Motor neuron (in vitro differentiated cells): Measurements from ENCODE around the gene KIDINS220. TPM values are rescaled to one million over a fixed set of nuclear protein-coding genes. Genes with fewer than 3 reads are reported as not detected.

ENCODE experiments used
- ATAC-seq, 8 experiments: fragments of 200-7000 bp; cut with Tn5 transposase; replicated peaks in 6 of 8; 2 replicates each; pipeline ENCODE4 v1.8.0; 2021; ENCODE audit warnings: mild to moderate bottlenecking in 8 of 8, moderate library complexity in 8 of 8
- H3K27ac ChIP-seq, 2 donors: fragments of 250-450 bp; sonication (Bioruptor Pico); 2 replicates each; pipeline ENCODE4 v1.9.0; 2021; ENCODE audit warnings: antibody characterized with exemption in 2 of 2, mild to moderate bottlenecking in 2 of 2, moderate library complexity in 1 of 2
- H3K4me1 ChIP-seq, 2 donors: fragments of 250-450 bp; sonication (Bioruptor Pico); replicated peaks in 1 of 2; 2 replicates each; pipeline ENCODE4 v1.6.1; 2021; ENCODE audit warnings: antibody characterized with exemption in 2 of 2, mild to moderate bottlenecking in 2 of 2, moderate library complexity in 1 of 2
- H3K4me3 ChIP-seq, 5 donors: fragments of 250-450 bp; sonication (Bioruptor Pico); 2 replicates each; pipeline ENCODE4 v1.9.0; 2021; ENCODE audit warnings: antibody characterized with exemption in 5 of 5, mild to moderate bottlenecking in 5 of 5, moderate library complexity in 4 of 5
- WGBS, 10 experiments: fragments of 450-650 bp; shearing (Covaris generic); methylation state at CpG; one replicate each; pipeline ENCODE4 v1.0.0; 2022; 5-methylcytosine and 5-hydroxymethylcytosine counted together
- in situ Hi-C, 9 experiments: fragments of 400-800 bp; cut with MboI; loops; one replicate each; pipeline ENCODE4 v1.15.0; 2021; ENCODE audit warnings: low sequenced_read_pairs in 9 of 9, low pct_unique_long_range_greater_than_20kb in 2 of 9; ENCODE audit not compliant: unreplicated experiment in 9 of 9
- total RNA-seq, 8 experiments: library from RNA; unstranded; fragments of 300-600 nt; gene quantifications; 2 replicates each; pipeline versions ENCODE4 v1.2.3 to v1.2.4, GENCODE V29; 2022

KIDINS220 gene
- total RNA-seq, 8 experiments from 2014 or later: 33.3 to 202 (median 147) TPM

- 61 to 100% (median 87%) methylated on average over 3 to 10 of the region's 10 CpGs for WGBS, 10 experiments
- no peak for ATAC-seq
- H3K27ac ChIP-seq: no peak overlapping the region
- in situ Hi-C loops: loop anchor here in 2 of 9 experiments (25.0 kb wide), 1 partner anchor 274 kb away; no protein-coding TSS in a partner anchor
- no peaks in the 10 kb centered on the region for H3K4me1 ChIP-seq
- H3K4me3 ChIP-seq: no peak overlapping the region
These were observed 26.0 kb upstream of the KIDINS220 start for GRCh38 chr2:8863331-8863953.

DNA sequence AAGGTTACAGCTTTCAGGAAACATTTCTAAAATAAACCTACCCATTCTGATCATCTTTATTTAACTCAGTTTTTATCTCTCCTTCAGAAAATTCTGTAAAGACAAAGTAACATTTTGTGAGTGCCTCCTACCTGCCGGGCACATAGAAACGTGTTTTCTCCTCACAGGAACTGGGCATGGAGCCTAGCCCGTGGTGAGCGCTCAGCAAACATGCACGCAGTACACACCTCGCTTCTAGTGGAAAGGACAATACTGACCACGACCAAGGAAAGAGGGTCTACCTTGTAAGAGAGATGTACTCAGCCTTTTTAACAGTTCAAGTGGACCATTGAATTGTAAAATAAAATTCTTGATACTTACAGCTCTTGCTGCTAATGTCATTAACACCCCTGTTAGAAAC, 24.8 kb upstream of the KIDINS220 start:
- in situ Hi-C loops: loop anchor here in 2 of 9 experiments (25.0 kb wide), 1 partner anchor 275 kb away; no protein-coding TSS in a partner anchor

GRCh38 chr2:8861797-8862196, 24.4 kb upstream of the KIDINS220 start:
- 86 to 100% (median 100%) methylated on average over 1 of the region's 1 CpG; no CpG with 5 or more reads in 1 of the 10 experiments for WGBS, 10 experiments
- Histone ChIP-seq H3K4me1 (no peaks in the 10 kb centered on the region), H3K27ac (no peak overlapping the region), H3K4me3 (no peak overlapping the region)
- no peak for ATAC-seq
- in situ Hi-C loops: loop anchor here in 2 of 9 experiments (25.0 kb wide), 1 partner anchor 276 kb away; no protein-coding TSS in a partner anchor

More for the DNA sequence above, 24.8 kb upstream of the KIDINS220 start:
- no peaks in the 10 kb centered on the region for H3K4me1 ChIP-seq
- 83 to 100% (median 87%) methylated on average over 2 to 7 of the region's 7 CpGs; no CpG with 5 or more reads in 1 of the 10 experiments for WGBS, 10 experiments
- no peak overlapping the region for H3K27ac ChIP-seq
- no peak for ATAC-seq
- H3K4me3 ChIP-seq: no peak overlapping the region

GRCh38 chr2:8860239-8860638, 22.8 kb upstream of the KIDINS220 start:
- in situ Hi-C loops: loop anchor here in 2 of 9 experiments (25.0 kb wide), 1 partner anchor 277 kb away; no protein-coding TSS in a partner anchor
- WGBS, 10 experiments: 14 to 100% (median 80%) methylated on average over 1 to 2 of the region's 2 CpGs; no CpG with 5 or more reads in 1 of the 10 experiments
- H3K4me3 ChIP-seq: no peak overlapping the region
- ATAC-seq: no peak
- no peak overlapping the region for H3K27ac ChIP-seq
- peaks cover under 1 to 2% of the 10 kb centered on the region in 2 donors for H3K4me1 ChIP-seq

GRCh38 chr2:8858910-8859309, 21.5 kb upstream of the KIDINS220 start:
- in situ Hi-C loops: loop anchor here in 2 of 9 experiments (25.0 kb wide), 1 partner anchor 278 kb away; no protein-coding TSS in a partner anchor
- H3K4me1 ChIP-seq: peaks cover 6 to 15% of the 10 kb centered on the region in 2 donors
- H3K4me3 ChIP-seq: no peak overlapping the region
- no peak overlapping the region for H3K27ac ChIP-seq
- WGBS, 10 experiments: 11 to 100% (median 90%) methylated on average over 1 of the region's 1 CpG; no CpG with 5 or more reads in 4 of the 10 experiments
- peak in 2 of 8 experiments; percentile 60 to 70 for ATAC-seq

- WGBS, 10 experiments: 8 to 100% (median 78%) methylated on average over 1 to 5 of the region's 7 CpGs; no CpG with 5 or more reads in 4 of the 10 experiments
- H3K4me3 ChIP-seq: no peak overlapping the region
- ATAC-seq: peak in 2 of 8 experiments; percentile 76 to 85
- H3K4me1 ChIP-seq: peaks cover 6 to 16% of the 10 kb centered on the region in 2 donors
- no peak overlapping the region for H3K27ac ChIP-seq
- in situ Hi-C loops: loop anchor here in 2 of 9 experiments (25.0 kb wide), 1 partner anchor 279 kb away; no protein-coding TSS in a partner anchor
These were observed 20.9 kb upstream of the KIDINS220 start for GRCh38 chr2:8858264-8858663.

DNA sequence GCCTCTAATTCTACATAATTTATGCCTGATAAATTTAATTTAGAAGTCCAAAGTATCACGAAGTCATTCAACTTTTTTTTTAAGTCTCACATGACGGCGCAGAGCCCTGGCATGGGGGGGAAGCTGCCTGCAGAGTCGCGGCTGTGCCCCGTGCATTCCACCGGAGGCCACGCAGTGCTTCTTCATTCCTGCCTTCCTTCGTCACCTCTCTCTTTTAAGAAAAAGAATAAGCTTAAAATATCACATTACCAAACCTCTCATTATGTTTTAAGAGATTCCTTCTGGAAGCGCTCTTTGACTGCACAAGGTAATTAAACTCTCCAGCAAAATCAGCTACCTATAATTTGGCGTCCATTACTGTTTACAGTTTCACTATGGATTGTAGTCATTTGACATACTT, 20.3 kb upstream of the KIDINS220 start:
- H3K27ac ChIP-seq: no peak overlapping the region
- no peak for ATAC-seq
- peaks cover 6 to 16% of the 10 kb centered on the region in 2 donors for H3K4me1 ChIP-seq
- 66 to 97% (median 85%) methylated on average over 1 to 11 of the region's 11 CpGs for WGBS, 10 experiments
- no peak overlapping the region for H3K4me3 ChIP-seq
- in situ Hi-C loops: loop anchor here in 2 of 9 experiments (25.0 kb wide), 1 partner anchor 280 kb away; no protein-coding TSS in a partner anchor

DNA sequence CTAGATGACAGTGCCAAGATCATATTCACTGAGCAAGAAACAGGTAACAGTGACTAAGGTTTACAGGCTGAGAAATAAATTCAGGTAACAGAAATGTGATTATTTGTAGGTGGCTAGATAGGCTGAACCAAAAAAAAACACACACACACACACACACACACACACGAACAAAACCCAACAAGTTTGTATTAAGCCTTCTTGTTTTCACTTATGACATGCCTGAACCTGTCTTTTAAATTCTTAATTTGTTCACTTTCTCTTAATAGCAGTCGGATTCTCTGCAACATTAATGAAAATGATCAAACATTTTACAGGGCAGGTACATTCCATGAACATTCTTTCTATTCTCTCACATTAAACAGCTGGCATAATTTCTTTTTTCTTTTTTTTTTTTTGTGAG, 18.8 kb upstream of the KIDINS220 start:
- 83 to 100% (median 94%) methylated on average over 1 to 2 of the region's 2 CpGs; no CpG with 5 or more reads in 1 of the 10 experiments for WGBS, 10 experiments
- in situ Hi-C loops: loop anchor here in 2 of 9 experiments (25.0 kb wide), 1 partner anchor 281 kb away; no protein-coding TSS in a partner anchor
- Histone ChIP-seq H3K4me1 (peaks cover 8 to 16% of the 10 kb centered on the region in 2 donors), H3K27ac (no peak overlapping the region), H3K4me3 (no peak overlapping the region)
- ATAC-seq: no peak

DNA sequence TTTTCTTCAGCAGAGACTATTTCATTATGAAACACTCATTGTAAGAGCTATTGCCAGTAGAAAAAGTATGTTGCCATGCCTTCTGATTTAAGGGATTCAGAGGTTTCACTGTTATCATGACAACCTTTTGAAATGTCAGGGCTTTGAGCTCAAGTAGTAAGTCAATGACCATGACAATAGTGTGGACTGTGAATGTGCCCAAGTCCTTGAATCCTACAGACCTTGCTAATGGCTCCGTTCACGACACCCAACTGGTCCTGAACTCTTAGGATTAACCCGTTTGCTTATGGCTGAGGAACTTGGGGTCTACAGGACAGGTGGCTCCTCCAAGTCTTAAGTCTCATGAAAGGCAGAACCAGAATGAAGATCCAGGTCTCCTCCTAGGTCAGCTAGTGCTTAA, 17.6 kb upstream of the KIDINS220 start:
- 0 to 100% (median 68%) methylated on average over 1 to 3 of the region's 3 CpGs; no CpG with 5 or more reads in 4 of the 10 experiments for WGBS, 10 experiments
- in situ Hi-C loops: loop anchor here in 2 of 9 experiments (25.0 kb wide), 1 partner anchor 282 kb away; no protein-coding TSS in a partner anchor
- Histone ChIP-seq H3K4me3 (no peak overlapping the region), H3K4me1 (peaks cover 8 to 16% of the 10 kb centered on the region in 2 donors), H3K27ac (no peak overlapping the region)
- peak in 5 of 8 experiments; percentile 28 to 95 (median 72) for ATAC-seq

- WGBS, 10 experiments: 46 to 93% (median 85%) methylated on average over 2 to 4 of the region's 4 CpGs; no CpG with 5 or more reads in 1 of the 10 experiments
- ATAC-seq: no peak
- in situ Hi-C loops: loop anchor here in 2 of 9 experiments (25.0 kb wide), 1 partner anchor 284 kb away; no protein-coding TSS in a partner anchor
- H3K4me3 ChIP-seq: no peak overlapping the region
- H3K27ac ChIP-seq: no peak overlapping the region
- H3K4me1 ChIP-seq: peaks cover 8 to 16% of the 10 kb centered on the region in 2 donors
These were observed 16.0 kb upstream of the KIDINS220 start for GRCh38 chr2:8853426-8853825.

GRCh38 chr2:8851811-8852560, 14.6 kb upstream of the KIDINS220 start:
- no peak overlapping the region for H3K4me3 ChIP-seq
- peak; percentile 28 to 99 (median 62) for ATAC-seq
- H3K4me1 ChIP-seq: peaks cover 8 to 16% of the 10 kb centered on the region in 2 donors
- 0 to 100% (median 60%) methylated on average over 2 to 9 of the region's 10 CpGs for WGBS, 10 experiments
- in situ Hi-C loops: loop anchor here in 2 of 9 experiments (25.0 kb wide), 1 partner anchor 285 kb away; no protein-coding TSS in a partner anchor
- H3K27ac ChIP-seq: no peak overlapping the region

- in situ Hi-C loops: loop anchor here in 2 of 9 experiments (25.0 kb wide), 1 partner anchor 286 kb away; no protein-coding TSS in a partner anchor
- Histone ChIP-seq H3K27ac (no peak overlapping the region), H3K4me3 (no peak overlapping the region), H3K4me1 (peaks cover 8 to 16% of the 10 kb centered on the region in 2 donors)
- 0 to 98% (median 79%) methylated on average over 1 to 6 of the region's 8 CpGs; no CpG with 5 or more reads in 1 of the 10 experiments for WGBS, 10 experiments
- no peak for ATAC-seq
These were observed 13.6 kb upstream of the KIDINS220 start for GRCh38 chr2:8850845-8851487.
